WERI-Rb-1 (cell line): ENCODE data around the gene SMC1A.

Source experiments
- DNase-seq: peaks from one replicate; pipeline ENCODE4 v3.0.0-alpha.2; 2020
- H3K27ac ChIP-seq: fragments of 250-450 bp; sonication (Bioruptor Pico); 2 replicates; pipeline ENCODE4 v1.5.1; 2020; ENCODE audit warnings: mild to moderate bottlenecking, moderate library complexity
- H3K27me3 ChIP-seq: fragments of 250-450 bp; sonication (Bioruptor Pico); 2 replicates; pipeline ENCODE4 v1.5.1; 2021; ENCODE audit warnings: mild to moderate bottlenecking, low read depth, moderate library complexity; ENCODE audit not compliant: insufficient read depth, severe bottlenecking
- H3K36me3 ChIP-seq: fragments of 250-450 bp; sonication (Bioruptor Pico); 2 replicates; pipeline ENCODE4 v1.5.1; 2020; ENCODE audit warnings: mild to moderate bottlenecking, moderate library complexity
- H3K4me3 ChIP-seq: 2 replicates; pipeline ENCODE4 v1.5.1; 2011; ENCODE audit warnings: low read depth, mild to moderate bottlenecking, control low read depth, low read length
- H3K9me3 ChIP-seq: fragments of 250-450 bp; sonication (Bioruptor Pico); 2 replicates; pipeline ENCODE4 v1.5.1; 2021; ENCODE audit warnings: mild to moderate bottlenecking, moderate library complexity; ENCODE audit not compliant: severe bottlenecking
- TF ChIP-seq, protein P1 (sequence below): IDR thresholded peaks from 2 replicates; pipeline ENCODE4 v1.5.1; 2011; ENCODE audit warnings: low read depth, mild to moderate bottlenecking, control low read depth, inconsistent platforms, low read length

The SMC1A gene

DNA sequence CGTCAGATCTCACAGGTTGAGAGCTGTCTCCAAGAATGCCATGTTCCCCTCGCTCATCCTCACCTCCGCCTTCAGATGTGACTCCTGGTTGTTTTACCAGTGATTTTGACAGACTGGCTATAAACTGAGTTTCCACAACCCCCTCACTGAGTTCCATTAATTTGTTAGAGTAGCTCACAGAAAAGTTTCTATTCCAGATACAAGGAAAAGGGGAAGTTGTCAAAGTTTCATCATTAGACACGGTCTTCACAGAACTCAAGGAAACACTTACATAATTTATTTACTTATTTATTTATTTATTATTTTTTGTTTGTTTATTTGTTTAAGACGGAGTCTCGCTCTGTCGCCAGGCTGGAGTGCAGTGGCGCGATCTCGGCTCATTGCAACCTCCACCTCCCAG is 85.4 kb downstream of the SMC1A start:
- Histone ChIP-seq H3K9me3 (no peaks in the 10 kb centered on the region), H3K27ac (no peak overlapping the region), H3K4me3 (no peak overlapping the region), H3K36me3 (no peaks in the 10 kb centered on the region), H3K27me3 (peaks cover 55% of the 10 kb centered on the region)
- TF ChIP-seq, protein P1, sequence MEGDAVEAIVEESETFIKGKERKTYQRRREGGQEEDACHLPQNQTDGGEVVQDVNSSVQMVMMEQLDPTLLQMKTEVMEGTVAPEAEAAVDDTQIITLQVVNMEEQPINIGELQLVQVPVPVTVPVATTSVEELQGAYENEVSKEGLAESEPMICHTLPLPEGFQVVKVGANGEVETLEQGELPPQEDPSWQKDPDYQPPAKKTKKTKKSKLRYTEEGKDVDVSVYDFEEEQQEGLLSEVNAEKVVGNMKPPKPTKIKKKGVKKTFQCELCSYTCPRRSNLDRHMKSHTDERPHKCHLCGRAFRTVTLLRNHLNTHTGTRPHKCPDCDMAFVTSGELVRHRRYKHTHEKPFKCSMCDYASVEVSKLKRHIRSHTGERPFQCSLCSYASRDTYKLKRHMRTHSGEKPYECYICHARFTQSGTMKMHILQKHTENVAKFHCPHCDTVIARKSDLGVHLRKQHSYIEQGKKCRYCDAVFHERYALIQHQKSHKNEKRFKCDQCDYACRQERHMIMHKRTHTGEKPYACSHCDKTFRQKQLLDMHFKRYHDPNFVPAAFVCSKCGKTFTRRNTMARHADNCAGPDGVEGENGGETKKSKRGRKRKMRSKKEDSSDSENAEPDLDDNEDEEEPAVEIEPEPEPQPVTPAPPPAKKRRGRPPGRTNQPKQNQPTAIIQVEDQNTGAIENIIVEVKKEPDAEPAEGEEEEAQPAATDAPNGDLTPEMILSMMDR = no peak
- no peak for DNase-seq

DNA sequence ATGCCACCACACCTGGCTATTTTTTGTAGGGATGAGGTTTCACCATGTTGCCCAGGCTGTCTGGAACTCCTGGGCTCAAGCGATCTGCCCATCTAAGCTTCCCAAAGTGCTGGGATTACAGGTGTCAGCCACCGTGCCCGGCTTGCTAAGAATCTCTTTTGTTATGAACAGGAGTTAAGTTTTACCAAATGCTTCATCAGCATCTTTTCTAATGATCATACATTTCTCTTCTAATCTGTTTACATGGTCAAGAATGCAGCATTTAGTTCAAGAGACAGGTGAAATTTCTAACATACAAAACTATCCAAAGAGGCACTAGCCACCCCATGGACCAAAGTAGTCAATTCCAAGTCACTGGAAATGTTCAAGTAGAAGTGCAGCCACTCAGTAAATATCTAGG is 88.6 kb downstream of the SMC1A start:
- no peak overlapping the region for H3K4me3 ChIP-seq
- no peak for DNase-seq
- H3K36me3 ChIP-seq = no peaks in the 10 kb centered on the region
- H3K27me3 ChIP-seq = peaks cover 65% of the 10 kb centered on the region
- no peak overlapping the region for H3K27ac ChIP-seq
- no peaks in the 10 kb centered on the region for H3K9me3 ChIP-seq
- TF ChIP-seq, protein P1 = no peak

DNA sequence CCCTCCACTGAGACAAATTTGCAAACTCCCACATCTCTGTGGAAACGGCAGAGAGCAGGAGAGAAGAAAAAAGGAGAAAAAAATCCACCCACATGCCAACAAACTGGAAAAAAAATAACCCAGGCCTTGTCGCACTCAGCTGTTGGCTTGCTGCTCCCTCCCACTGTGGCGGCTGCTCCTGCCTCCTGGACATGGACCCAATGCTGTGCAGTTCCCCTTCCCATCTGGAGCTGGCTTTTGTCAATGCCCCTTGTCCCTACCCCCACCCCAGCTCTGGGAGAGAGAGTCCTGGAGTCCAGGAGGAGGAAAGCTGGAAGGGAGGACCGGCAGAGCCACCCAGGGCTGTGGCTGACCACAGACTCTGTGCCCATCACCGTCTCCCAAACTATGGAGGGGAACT is 90.2 kb downstream of the SMC1A start:
- TF ChIP-seq, protein P1 = no peak
- no peak overlapping the region for H3K27ac ChIP-seq
- no peaks in the 10 kb centered on the region for H3K9me3 ChIP-seq
- DNase-seq = no peak
- no peak overlapping the region for H3K4me3 ChIP-seq
- H3K36me3 ChIP-seq = no peaks in the 10 kb centered on the region
- H3K27me3 ChIP-seq = peaks cover 75% of the 10 kb centered on the region

DNA sequence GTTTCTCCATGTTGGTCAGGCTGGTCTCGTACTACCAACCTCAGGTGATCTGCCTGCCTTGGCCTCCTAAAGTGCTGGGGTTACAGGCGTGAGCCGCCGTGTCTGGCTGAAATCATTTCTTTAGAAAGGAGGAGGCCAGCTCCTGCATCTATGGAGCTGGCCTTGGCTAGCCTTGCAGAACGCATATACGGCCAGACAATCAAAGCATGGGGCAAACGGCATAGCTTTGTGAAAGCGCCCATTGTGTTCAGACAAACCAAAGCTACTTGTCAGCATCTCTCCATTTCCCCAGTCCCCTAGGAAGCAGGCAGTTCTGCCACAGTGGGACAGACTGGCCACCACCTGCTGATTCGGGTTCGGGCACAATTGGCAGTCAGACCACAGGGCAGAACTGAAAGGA is 92.1 kb downstream of the SMC1A start:
- no peak overlapping the region for H3K27ac ChIP-seq
- TF ChIP-seq, protein P1 = no peak
- peaks cover 79% of the 10 kb centered on the region for H3K27me3 ChIP-seq
- no peaks in the 10 kb centered on the region for H3K9me3 ChIP-seq
- no peak overlapping the region for H3K4me3 ChIP-seq
- H3K36me3 ChIP-seq = no peaks in the 10 kb centered on the region
- DNase-seq = no peak

DNA sequence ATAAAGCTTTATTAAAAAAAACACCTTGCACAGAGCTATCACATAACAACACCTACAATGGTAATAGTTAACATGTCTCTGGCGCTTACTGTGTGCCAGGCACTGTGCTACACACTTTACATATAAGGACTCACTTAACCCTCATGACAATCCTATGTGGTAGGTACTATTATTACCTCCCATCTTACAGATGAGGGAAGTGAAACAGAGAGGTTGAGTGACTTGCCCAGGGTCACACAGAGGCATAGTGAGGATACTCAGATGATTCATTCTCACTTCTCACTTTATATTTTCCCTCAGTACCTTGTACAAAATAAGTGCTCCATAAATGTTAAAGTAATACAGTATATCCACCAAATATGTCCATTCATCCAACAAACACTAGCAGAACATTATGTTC is 97.7 kb downstream of the SMC1A start:
- Histone ChIP-seq H3K36me3 (no peaks in the 10 kb centered on the region), H3K27me3 (peaks cover 70% of the 10 kb centered on the region), H3K27ac (no peak overlapping the region), H3K9me3 (no peaks in the 10 kb centered on the region), H3K4me3 (no peak overlapping the region)
- TF ChIP-seq, protein P1 = no peak
- DNase-seq = no peak
